Ovary (tissue), 3 donors: Measurements from ENCODE around the gene UGGT2.
"Not testable (repeated sequence)": the region's sequence is repeated elsewhere in the genome, so short reads cannot be mapped to it uniquely, and the experiment has no call there.

Experiments
- CTCF ChIP-seq, 3 donors: fragments of 450-650 bp in 2 of 3; fragments of 200-600 bp in 1 of 3; IDR thresholded peaks; one replicate each; pipeline versions ENCODE4 v1.5.1 to v1.8.0; 2016 to 2022; ENCODE audit warnings: antibody characterized with exemption in 3 of 3, mild to moderate bottlenecking in 1 of 3
- EP300 ChIP-seq: sonication (generic); formaldehyde crosslinking; IDR thresholded peaks from one replicate; pipeline ENCODE4 v1.6.1; 2017; ENCODE audit warnings: antibody characterized with exemption
- POLR2A ChIP-seq: fragments of 450-650 bp; IDR thresholded peaks from one replicate; pipeline ENCODE4 v1.6.1; 2017; ENCODE audit warnings: antibody characterized with exemption, mild to moderate bottlenecking, moderate library complexity
- donor health status: DM: no; HTN: no; CAD: no.

- not testable (repeated sequence) for TF ChIP-seq POLR2A; CTCF (IDR thresholded peaks at IDR 0.05); EP300
Observed at GRCh38 chr13:96051946-96052345, 1.3 kb downstream of the UGGT2 start.
